Retinal pigment epithelial cell (primary cell): ENCODE data around the gene DAPK2.

ENCODE experiments used
- DNase-seq: peaks from one replicate; pipeline ENCODE4 v3.0.0-alpha.2; 2010; ENCODE audit warnings: low read depth
- H3K4me3 ChIP-seq: 2 replicates; pipeline ENCODE4 v1.5.1; 2011; ENCODE audit warnings: mild to moderate bottlenecking, low read length, control low read depth, moderate library complexity
- CTCF ChIP-seq: conservative IDR thresholded peaks from 2 replicates; pipeline ENCODE4 v1.5.1; 2011; ENCODE audit warnings: low read depth, low read length, control low read depth, inconsistent platforms

Gene DAPK2

GRCh38 chr15:63889831-63890230 is 156.5 kb downstream of the DAPK2 start:
- TF ChIP-seq CTCF, result no peak
- no peak for DNase-seq
- H3K4me3 ChIP-seq, result no peak overlapping the region

DNA sequence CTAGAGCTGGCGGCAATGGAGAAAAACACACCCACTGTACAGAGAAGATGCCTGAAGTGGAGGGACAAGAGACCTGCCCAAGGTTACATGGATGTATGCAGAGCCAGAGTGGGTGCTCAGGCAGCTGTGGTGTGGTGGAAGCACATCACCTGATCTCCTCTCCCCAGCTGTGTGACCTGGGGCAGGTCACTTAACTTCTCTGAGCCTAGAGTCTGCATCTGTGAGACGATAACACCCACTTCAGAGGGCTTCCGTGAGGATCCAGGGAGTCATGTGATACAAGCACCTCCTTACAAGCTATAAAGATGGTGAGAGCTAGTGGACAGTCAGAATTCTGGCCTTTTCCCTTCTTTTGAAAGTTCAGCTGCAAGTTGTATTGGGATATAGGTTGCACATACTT is 157.5 kb downstream of the DAPK2 start:
- TF ChIP-seq CTCF, result no peak
- H3K4me3 ChIP-seq, result no peak overlapping the region
- no peak for DNase-seq

- no peak overlapping the region for H3K4me3 ChIP-seq
- no peak for DNase-seq
- no peak for TF ChIP-seq CTCF
These were observed 158.1 kb downstream of the DAPK2 start for GRCh38 chr15:63888146-63888545.

DNA sequence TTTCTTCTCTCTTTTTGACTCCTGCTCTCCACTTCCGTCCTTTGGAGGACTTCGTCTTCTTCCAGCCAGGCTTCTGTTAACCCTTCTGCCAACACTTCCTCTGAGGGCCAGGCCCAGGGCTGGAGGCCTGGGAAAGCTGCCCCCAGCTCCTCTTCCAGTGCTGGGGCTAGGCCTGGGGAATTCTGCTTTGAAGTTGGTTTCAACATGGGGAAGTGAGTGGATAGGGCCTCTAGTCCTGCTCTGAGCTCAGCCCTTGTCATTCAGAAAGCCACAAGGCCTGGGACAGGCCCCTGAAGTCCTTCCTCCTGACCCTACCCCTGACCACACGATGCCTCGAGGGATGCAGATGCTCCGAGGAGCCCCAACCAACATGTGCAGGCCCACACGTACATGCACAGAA is 158.7 kb downstream of the DAPK2 start:
- DNase-seq, result no peak
- no peak for TF ChIP-seq CTCF
- no peak overlapping the region for H3K4me3 ChIP-seq

- no peak for DNase-seq
- H3K4me3 ChIP-seq, result no peak overlapping the region
- no peak for TF ChIP-seq CTCF
These were observed 161.3 kb downstream of the DAPK2 start for GRCh38 chr15:63884953-63885352.

GRCh38 chr15:63881431-63881830 is 164.9 kb downstream of the DAPK2 start:
- no peak overlapping the region for H3K4me3 ChIP-seq
- TF ChIP-seq CTCF, result no peak
- DNase-seq, result no peak

- DNase-seq, result no peak
- no peak overlapping the region for H3K4me3 ChIP-seq
- TF ChIP-seq CTCF, result no peak
These were observed 165.5 kb downstream of the DAPK2 start for GRCh38 chr15:63880744-63881143.
